GM23338 (cell line): ENCODE results near the gene POLD3. TPM values are rescaled to one million over a fixed set of nuclear protein-coding genes. Genes with fewer than 3 reads are reported as not detected.

Experiments used
- ATAC-seq: fragments of 200-7000 bp; cut with Tn5 transposase; 3 replicates; pipeline ENCODE4 v1.9.1; 2020
- DNase-seq: peaks from one replicate; pipeline ENCODE4 v3.0.0-alpha.2; 2015; ENCODE audit warnings: low spot score
- H2AFZ ChIP-seq: fragments of 200-600 bp; sonication (generic); 2 replicates; pipeline ENCODE4 v1.8.0; 2016; ENCODE audit warnings: antibody characterized with exemption, mild to moderate bottlenecking, moderate library complexity
- H3F3A ChIP-seq: fragments of 200-600 bp; sonication (generic); replicated peaks from 2 replicates; pipeline ENCODE4 v1.8.0; 2017; ENCODE audit warnings: antibody characterized with exemption, mixed run types, low read depth
- H3K27ac ChIP-seq: fragments of 200-600 bp; sonication (generic); 2 replicates; pipeline ENCODE4 v1.6.1; 2016; ENCODE audit warnings: low read depth
- H3K27me3 ChIP-seq: fragments of 200-600 bp; sonication (generic); 2 replicates; pipeline ENCODE4 v1.8.0; 2016; ENCODE audit warnings: mild to moderate bottlenecking, mixed run types, moderate library complexity; ENCODE audit not compliant: insufficient read depth
- H3K36me3 ChIP-seq: fragments of 200-600 bp; sonication (generic); 2 replicates; pipeline ENCODE4 v1.8.0; 2016; ENCODE audit warnings: mild to moderate bottlenecking; ENCODE audit not compliant: insufficient read depth
- H3K4me1 ChIP-seq: fragments of 200-600 bp; sonication (generic); 2 replicates; pipeline ENCODE4 v1.8.0; 2016; ENCODE audit warnings: mild to moderate bottlenecking, moderate library complexity; ENCODE audit not compliant: insufficient read depth
- H3K4me2 ChIP-seq: fragments of 200-600 bp; sonication (generic); 2 replicates; pipeline ENCODE4 v1.7.1; 2017; ENCODE audit warnings: mixed run types
- H3K4me3 ChIP-seq: fragments of 200-600 bp; sonication (generic); 2 replicates; pipeline ENCODE4 v1.6.1; 2016; ENCODE audit warnings: mixed run types
- H3K79me2 ChIP-seq: fragments of 200-600 bp; sonication (generic); replicated peaks from 2 replicates; pipeline ENCODE4 v1.8.0; 2017; ENCODE audit warnings: mild to moderate bottlenecking; ENCODE audit not compliant: insufficient read depth
- H3K9me2 ChIP-seq: fragments of 200-600 bp; sonication (generic); 2 replicates; pipeline ENCODE4 v1.8.0; 2017; ENCODE audit not compliant: insufficient read depth
- H4K20me1 ChIP-seq: fragments of 200-600 bp; sonication (generic); replicated peaks from 2 replicates; pipeline ENCODE4 v1.8.0; 2017; ENCODE audit warnings: mild to moderate bottlenecking; ENCODE audit not compliant: insufficient read depth
- H3K27ac Mint-ChIP-seq: 2 replicates; pipeline ENCODE4 v1.8.0; 2020; ENCODE audit warnings: inconsistent platforms, mild to moderate bottlenecking, moderate library complexity, mixed read lengths
- H3K27me3 Mint-ChIP-seq: 3 replicates; pipeline ENCODE4 v1.8.0; 2022; ENCODE audit warnings: low read depth, mild to moderate bottlenecking, moderate library complexity, mixed read lengths, inconsistent platforms; ENCODE audit not compliant: insufficient read depth, poor library complexity
- H3K36me3 Mint-ChIP-seq: 3 replicates; pipeline ENCODE4 v1.8.0; 2021; ENCODE audit warnings: low read depth, mild to moderate bottlenecking, inconsistent platforms, moderate library complexity, mixed read lengths
- H3K4me1 Mint-ChIP-seq: 3 replicates; pipeline ENCODE4 v1.8.0; 2020; ENCODE audit warnings: mild to moderate bottlenecking, inconsistent platforms, mixed read lengths
- H3K4me3 Mint-ChIP-seq: 3 replicates; pipeline ENCODE4 v1.8.0; 2021; ENCODE audit warnings: moderate library complexity, mild to moderate bottlenecking, inconsistent platforms, mixed read lengths
- H3K9me3 Mint-ChIP-seq: 3 replicates; pipeline ENCODE4 v1.8.0; 2020; ENCODE audit warnings: moderate library complexity, mild to moderate bottlenecking, inconsistent platforms, mixed read lengths
- CREB1 ChIP-seq: fragments of 250-450 bp; sonication (Bioruptor Pico); IDR thresholded peaks from 2 replicates; pipeline ENCODE4 v1.5.0; 2020; ENCODE audit warnings: low read depth, mild to moderate bottlenecking, moderate library complexity
- EZH2 ChIP-seq: fragments of 200-600 bp; sonication (generic); IDR thresholded peaks from one replicate; pipeline ENCODE4 v1.8.0; 2017; ENCODE audit warnings: antibody characterized with exemption, mild to moderate bottlenecking, low read depth; ENCODE audit not compliant: unreplicated experiment
- EZH2phosphoT487 ChIP-seq: fragments of 200-600 bp; sonication (generic); IDR thresholded peaks from one replicate; pipeline ENCODE4 v1.8.1; 2018; ENCODE audit warnings: antibody characterized with exemption; ENCODE audit not compliant: unreplicated experiment
- JUNB ChIP-seq: IDR thresholded peaks from one replicate; pipeline ENCODE4 v1.6.1; 2016; ENCODE audit warnings: antibody characterized with exemption; ENCODE audit not compliant: unreplicated experiment
- NANOG ChIP-seq: IDR thresholded peaks from 2 replicates; pipeline ENCODE4 v1.6.1; 2016; ENCODE audit warnings: antibody characterized with exemption, borderline replicate concordance
- POLR2AphosphoS5 ChIP-seq: IDR thresholded peaks from 2 replicates; pipeline ENCODE4 v1.6.1; 2016; ENCODE audit warnings: antibody characterized with exemption, low read depth
- STAT1 ChIP-seq: IDR thresholded peaks from one replicate; pipeline ENCODE4 v1.6.1; 2016; ENCODE audit warnings: antibody characterized with exemption; ENCODE audit not compliant: unreplicated experiment
- ZNF114 ChIP-seq: fragments of 250-450 bp; sonication (Bioruptor Pico); IDR thresholded peaks from 2 replicates; pipeline ENCODE4 v1.5.0; 2020; ENCODE audit warnings: mild to moderate bottlenecking, moderate library complexity
- ZNF331 ChIP-seq: fragments of 250-450 bp; sonication (Bioruptor Pico); IDR thresholded peaks from 2 replicates; pipeline ENCODE4 v1.5.0; 2020; ENCODE audit warnings: low read depth, mild to moderate bottlenecking, moderate library complexity
- polyA plus RNA-seq: library from polyadenylated mRNA; unstranded; fragments of >200 nt; fragmentation: Nextera tagmentation; extraction: Ambion mirVana; gene quantifications from 2 replicates; pipeline ENCODE4 v1.2.1, GENCODE V29; 2016
- total RNA-seq: library from RNA; depleted of rRNA; stranded (reverse); fragments of >200 nt; shearing (Covaris generic); gene quantifications from 2 replicates; pipeline ENCODE4 v1.2.3, GENCODE V29; 2014
- TF ChIP-seq, protein P1 (sequence below), 2 experiments: fragments of 200-600 bp in 1 of 2; sonication (generic) in 1 of 2; conservative IDR thresholded peaks; 2 replicates each; pipeline versions ENCODE4 v1.5.1 to v1.6.1; 2016 to 2017; ENCODE audit warnings: antibody characterized with exemption in 2 of 2, low read depth in 2 of 2, mild to moderate bottlenecking in 2 of 2, moderate library complexity in 1 of 2
- TF ChIP-seq, protein P2 (sequence below): IDR thresholded peaks from one replicate; pipeline ENCODE4 v1.6.1; 2018; ENCODE audit warnings: antibody characterized with exemption; ENCODE audit not compliant: unreplicated experiment
- TF ChIP-seq, protein P3 (sequence below): fragments of 250-450 bp; sonication (Bioruptor Pico); IDR thresholded peaks from 2 replicates; pipeline ENCODE4 v1.5.0; 2020; ENCODE audit warnings: mild to moderate bottlenecking, moderate library complexity
- TF ChIP-seq, protein P4 (sequence below): IDR thresholded peaks from 2 replicates; pipeline ENCODE4 v1.6.1; 2016; ENCODE audit warnings: antibody characterized with exemption

The POLD3 gene
- total and polyA plus RNA-seq, 2 experiments from 2014 or later, result 21.9 to 50.1 TPM

DNA sequence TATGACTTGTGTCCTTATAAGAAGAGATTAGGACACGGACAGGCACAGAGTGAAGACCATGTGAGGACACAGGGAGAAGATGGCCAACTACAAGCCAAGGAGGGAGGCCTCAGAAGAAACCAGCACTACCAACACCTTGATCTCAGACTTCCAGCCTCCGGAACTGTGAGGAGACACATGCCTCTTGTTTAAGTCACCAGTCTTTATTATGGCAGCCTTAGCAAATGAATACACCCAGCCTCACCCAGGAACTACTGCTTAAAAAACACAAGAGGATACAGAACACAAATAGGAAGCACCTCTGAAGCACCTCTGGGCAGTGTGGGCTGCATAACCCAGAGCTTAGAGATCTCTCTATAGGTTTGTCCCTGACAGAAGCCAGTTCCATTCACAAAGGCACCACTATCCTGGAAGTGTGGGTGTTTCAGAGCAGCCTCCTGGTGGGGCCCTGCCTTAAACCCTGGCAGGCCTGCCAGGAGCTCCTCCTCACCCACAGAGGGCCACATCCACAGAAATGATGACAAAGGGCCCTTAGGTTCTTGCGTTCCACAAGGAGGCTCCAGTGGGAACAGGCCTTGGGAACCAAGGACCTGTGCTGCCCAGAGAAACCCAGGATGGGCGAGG is 80.1 kb downstream of the POLD3 start:
- no peak overlapping the region for H3K27ac Mint-ChIP-seq

More for the DNA sequence above, 80.1 kb downstream of the POLD3 start:
- Histone ChIP-seq H3K4me3 (no peak overlapping the region), H3K27ac (no peak overlapping the region), H3K9me2 (no peaks in the 10 kb centered on the region), H3K27me3 (no peaks in the 10 kb centered on the region), H3F3A (no peaks in the 10 kb centered on the region), H4K20me1 (no peaks in the 10 kb centered on the region), H3K79me2 (no peaks in the 10 kb centered on the region), H3K4me1 (no peaks in the 10 kb centered on the region), H3K4me2 (no peak overlapping the region), H2AFZ (no peak overlapping the region), H3K36me3 (no peaks in the 10 kb centered on the region)
- H3K4me3 Mint-ChIP-seq, result no peak overlapping the region
- peaks cover 1% of the 10 kb centered on the region for H3K27me3 Mint-ChIP-seq
- no peaks in the 10 kb centered on the region; the same call in 2 of the 3 replicates for H3K4me1 Mint-ChIP-seq
- H3K36me3 Mint-ChIP-seq, result peaks cover 6% of the 10 kb centered on the region; the same call in 2 of the 3 replicates
- TF ChIP-seq ZNF114 (CRISPR knock-in tag) (no peak), EZH2 (no peak), EZH2phosphoT487 (no peak), NANOG (no peak), CREB1 (CRISPR knock-in tag) (no peak), ZNF331 (CRISPR knock-in tag) (no peak), POLR2AphosphoS5 (no peak), JUNB (no peak), STAT1 (no peak)
- TF ChIP-seq, protein P1, sequence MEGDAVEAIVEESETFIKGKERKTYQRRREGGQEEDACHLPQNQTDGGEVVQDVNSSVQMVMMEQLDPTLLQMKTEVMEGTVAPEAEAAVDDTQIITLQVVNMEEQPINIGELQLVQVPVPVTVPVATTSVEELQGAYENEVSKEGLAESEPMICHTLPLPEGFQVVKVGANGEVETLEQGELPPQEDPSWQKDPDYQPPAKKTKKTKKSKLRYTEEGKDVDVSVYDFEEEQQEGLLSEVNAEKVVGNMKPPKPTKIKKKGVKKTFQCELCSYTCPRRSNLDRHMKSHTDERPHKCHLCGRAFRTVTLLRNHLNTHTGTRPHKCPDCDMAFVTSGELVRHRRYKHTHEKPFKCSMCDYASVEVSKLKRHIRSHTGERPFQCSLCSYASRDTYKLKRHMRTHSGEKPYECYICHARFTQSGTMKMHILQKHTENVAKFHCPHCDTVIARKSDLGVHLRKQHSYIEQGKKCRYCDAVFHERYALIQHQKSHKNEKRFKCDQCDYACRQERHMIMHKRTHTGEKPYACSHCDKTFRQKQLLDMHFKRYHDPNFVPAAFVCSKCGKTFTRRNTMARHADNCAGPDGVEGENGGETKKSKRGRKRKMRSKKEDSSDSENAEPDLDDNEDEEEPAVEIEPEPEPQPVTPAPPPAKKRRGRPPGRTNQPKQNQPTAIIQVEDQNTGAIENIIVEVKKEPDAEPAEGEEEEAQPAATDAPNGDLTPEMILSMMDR (conservative IDR thresholded peaks at IDR 0.05; ENCODE audit: low read depth in 2 of 2), result no peak
- TF ChIP-seq, protein P2, sequence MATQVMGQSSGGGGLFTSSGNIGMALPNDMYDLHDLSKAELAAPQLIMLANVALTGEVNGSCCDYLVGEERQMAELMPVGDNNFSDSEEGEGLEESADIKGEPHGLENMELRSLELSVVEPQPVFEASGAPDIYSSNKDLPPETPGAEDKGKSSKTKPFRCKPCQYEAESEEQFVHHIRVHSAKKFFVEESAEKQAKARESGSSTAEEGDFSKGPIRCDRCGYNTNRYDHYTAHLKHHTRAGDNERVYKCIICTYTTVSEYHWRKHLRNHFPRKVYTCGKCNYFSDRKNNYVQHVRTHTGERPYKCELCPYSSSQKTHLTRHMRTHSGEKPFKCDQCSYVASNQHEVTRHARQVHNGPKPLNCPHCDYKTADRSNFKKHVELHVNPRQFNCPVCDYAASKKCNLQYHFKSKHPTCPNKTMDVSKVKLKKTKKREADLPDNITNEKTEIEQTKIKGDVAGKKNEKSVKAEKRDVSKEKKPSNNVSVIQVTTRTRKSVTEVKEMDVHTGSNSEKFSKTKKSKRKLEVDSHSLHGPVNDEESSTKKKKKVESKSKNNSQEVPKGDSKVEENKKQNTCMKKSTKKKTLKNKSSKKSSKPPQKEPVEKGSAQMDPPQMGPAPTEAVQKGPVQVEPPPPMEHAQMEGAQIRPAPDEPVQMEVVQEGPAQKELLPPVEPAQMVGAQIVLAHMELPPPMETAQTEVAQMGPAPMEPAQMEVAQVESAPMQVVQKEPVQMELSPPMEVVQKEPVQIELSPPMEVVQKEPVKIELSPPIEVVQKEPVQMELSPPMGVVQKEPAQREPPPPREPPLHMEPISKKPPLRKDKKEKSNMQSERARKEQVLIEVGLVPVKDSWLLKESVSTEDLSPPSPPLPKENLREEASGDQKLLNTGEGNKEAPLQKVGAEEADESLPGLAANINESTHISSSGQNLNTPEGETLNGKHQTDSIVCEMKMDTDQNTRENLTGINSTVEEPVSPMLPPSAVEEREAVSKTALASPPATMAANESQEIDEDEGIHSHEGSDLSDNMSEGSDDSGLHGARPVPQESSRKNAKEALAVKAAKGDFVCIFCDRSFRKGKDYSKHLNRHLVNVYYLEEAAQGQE, result no peak
- TF ChIP-seq, protein P3, sequence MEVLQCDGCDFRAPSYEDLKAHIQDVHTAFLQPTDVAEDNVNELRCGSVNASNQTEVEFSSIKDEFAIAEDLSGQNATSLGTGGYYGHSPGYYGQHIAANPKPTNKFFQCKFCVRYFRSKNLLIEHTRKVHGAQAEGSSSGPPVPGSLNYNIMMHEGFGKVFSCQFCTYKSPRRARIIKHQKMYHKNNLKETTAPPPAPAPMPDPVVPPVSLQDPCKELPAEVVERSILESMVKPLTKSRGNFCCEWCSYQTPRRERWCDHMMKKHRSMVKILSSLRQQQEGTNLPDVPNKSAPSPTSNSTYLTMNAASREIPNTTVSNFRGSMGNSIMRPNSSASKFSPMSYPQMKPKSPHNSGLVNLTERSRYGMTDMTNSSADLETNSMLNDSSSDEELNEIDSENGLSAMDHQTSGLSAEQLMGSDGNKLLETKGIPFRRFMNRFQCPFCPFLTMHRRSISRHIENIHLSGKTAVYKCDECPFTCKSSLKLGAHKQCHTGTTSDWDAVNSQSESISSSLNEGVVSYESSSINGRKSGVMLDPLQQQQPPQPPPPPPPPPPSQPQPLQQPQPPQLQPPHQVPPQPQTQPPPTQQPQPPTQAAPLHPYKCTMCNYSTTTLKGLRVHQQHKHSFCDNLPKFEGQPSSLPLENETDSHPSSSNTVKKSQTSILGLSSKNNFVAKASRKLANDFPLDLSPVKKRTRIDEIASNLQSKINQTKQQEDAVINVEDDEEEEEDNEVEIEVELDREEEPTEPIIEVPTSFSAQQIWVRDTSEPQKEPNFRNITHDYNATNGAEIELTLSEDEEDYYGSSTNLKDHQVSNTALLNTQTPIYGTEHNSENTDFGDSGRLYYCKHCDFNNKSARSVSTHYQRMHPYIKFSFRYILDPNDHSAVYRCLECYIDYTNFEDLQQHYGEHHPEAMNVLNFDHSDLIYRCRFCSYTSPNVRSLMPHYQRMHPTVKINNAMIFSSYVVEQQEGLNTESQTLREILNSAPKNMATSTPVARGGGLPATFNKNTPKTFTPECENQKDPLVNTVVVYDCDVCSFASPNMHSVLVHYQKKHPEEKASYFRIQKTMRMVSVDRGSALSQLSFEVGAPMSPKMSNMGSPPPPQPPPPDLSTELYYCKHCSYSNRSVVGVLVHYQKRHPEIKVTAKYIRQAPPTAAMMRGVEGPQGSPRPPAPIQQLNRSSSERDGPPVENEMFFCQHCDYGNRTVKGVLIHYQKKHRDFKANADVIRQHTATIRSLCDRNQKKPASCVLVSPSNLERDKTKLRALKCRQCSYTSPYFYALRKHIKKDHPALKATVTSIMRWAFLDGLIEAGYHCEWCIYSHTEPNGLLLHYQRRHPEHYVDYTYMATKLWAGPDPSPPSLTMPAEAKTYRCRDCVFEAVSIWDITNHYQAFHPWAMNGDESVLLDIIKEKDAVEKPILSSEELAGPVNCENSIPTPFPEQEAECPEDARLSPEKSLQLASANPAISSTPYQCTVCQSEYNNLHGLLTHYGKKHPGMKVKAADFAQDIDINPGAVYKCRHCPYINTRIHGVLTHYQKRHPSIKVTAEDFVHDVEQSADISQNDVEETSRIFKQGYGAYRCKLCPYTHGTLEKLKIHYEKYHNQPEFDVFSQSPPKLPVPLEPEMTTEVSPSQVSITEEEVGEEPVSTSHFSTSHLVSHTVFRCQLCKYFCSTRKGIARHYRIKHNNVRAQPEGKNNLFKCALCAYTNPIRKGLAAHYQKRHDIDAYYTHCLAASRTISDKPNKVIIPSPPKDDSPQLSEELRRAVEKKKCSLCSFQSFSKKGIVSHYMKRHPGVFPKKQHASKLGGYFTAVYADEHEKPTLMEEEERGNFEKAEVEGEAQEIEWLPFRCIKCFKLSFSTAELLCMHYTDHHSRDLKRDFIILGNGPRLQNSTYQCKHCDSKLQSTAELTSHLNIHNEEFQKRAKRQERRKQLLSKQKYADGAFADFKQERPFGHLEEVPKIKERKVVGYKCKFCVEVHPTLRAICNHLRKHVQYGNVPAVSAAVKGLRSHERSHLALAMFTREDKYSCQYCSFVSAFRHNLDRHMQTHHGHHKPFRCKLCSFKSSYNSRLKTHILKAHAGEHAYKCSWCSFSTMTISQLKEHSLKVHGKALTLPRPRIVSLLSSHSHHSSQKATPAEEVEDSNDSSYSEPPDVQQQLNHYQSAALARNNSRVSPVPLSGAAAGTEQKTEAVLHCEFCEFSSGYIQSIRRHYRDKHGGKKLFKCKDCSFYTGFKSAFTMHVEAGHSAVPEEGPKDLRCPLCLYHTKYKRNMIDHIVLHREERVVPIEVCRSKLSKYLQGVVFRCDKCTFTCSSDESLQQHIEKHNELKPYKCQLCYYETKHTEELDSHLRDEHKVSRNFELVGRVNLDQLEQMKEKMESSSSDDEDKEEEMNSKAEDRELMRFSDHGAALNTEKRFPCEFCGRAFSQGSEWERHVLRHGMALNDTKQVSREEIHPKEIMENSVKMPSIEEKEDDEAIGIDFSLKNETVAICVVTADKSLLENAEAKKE (CRISPR knock-in tag), result no peak
- TF ChIP-seq, protein P4, sequence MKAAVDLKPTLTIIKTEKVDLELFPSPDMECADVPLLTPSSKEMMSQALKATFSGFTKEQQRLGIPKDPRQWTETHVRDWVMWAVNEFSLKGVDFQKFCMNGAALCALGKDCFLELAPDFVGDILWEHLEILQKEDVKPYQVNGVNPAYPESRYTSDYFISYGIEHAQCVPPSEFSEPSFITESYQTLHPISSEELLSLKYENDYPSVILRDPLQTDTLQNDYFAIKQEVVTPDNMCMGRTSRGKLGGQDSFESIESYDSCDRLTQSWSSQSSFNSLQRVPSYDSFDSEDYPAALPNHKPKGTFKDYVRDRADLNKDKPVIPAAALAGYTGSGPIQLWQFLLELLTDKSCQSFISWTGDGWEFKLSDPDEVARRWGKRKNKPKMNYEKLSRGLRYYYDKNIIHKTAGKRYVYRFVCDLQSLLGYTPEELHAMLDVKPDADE, result no peak
- ATAC-seq (no peak), DNase-seq (no peak)
- H3K9me3 Mint-ChIP-seq, result peaks cover 3% of the 10 kb centered on the region; the same call in 1 of the 3 replicates
